Measurements from ENCODE around the gene BAZ1A. TPM values are rescaled to one million over a fixed set of nuclear protein-coding genes. Genes with fewer than 3 reads are reported as not detected.

BAZ1A gene
- polyA plus RNA-seq, 1 donor from 2014 or later, result 18.1 TPM

DNA sequence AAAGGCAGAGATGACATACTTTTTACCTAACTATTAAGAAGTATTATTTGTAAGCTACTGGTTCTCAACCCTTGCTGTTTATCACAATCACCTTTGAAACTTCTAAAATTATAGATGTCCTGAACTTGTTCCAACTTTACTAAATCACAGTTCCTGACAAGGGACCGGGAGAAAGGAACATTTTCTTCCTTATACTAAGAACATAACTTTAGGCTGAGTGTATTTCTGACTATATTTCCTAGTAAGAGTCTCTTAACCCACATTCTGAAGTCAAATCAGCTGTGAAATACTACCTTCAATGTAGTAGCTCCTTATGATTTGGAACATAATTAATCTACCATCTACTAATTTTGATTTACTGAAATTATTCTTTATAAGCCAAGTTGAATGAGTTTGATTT lies 80.2 kb downstream of the BAZ1A start:
- H4K20me1 ChIP-seq (ENCODE audit: insufficient read depth), result no peaks in the 10 kb centered on the region
- no peak for TF ChIP-seq EP300 (conservative IDR thresholded peaks at IDR 0.05; ENCODE audit: poor library complexity, severe bottlenecking)
- H3K4me2 ChIP-seq (ENCODE audit: low read length), result no peak overlapping the region
- no peak overlapping the region for H3K9ac ChIP-seq (ENCODE audit: low read length)
- H3K9me3 ChIP-seq (ENCODE audit: low read length), result no peaks in the 10 kb centered on the region
- no peak overlapping the region for H3K27ac ChIP-seq (ENCODE audit: low read length)
- no peaks in the 10 kb centered on the region for H3K27me3 ChIP-seq (ENCODE audit: insufficient read depth, low read depth, low read length)
- no peaks in the 10 kb centered on the region for H3K9me2 ChIP-seq (ENCODE audit: insufficient read depth, low read length)
- no peaks in the 10 kb centered on the region for H3K79me2 ChIP-seq (replicated peaks; ENCODE audit: insufficient read depth, low read length)
- H2AFZ ChIP-seq (ENCODE audit: low read depth, low read length), result no peak overlapping the region
- H3F3A ChIP-seq (ENCODE audit: insufficient read depth, low read length, poor library complexity, severe bottlenecking), result no peaks in the 10 kb centered on the region
- H3K4me3 ChIP-seq (ENCODE audit: low read length), result no peak overlapping the region
- H3K36me3 ChIP-seq (ENCODE audit: insufficient read depth, low read length), result peaks cover 4% of the 10 kb centered on the region

DNA sequence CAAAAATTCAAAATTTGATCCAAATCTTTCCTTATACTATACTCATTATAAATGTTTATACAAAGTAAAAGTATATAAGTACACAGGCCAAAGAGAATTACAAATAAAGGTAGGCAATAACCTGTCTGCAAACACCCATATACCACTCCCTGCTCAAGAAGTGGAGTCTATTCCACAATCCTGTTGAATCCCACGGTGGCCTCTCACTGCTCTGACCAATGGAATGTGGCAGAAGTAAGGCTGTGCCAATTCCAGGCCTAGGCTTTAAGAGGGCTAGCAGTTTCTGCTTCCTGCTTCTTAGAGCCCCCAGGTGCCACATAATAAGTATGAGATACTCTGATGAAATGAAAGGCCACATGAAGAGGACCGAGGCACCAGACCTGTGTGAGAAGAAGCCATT lies 80.9 kb downstream of the BAZ1A start:
- Histone ChIP-seq H3K9ac (ENCODE audit: low read length) (no peak overlapping the region), H3K36me3 (ENCODE audit: insufficient read depth, low read length) (peaks cover 4% of the 10 kb centered on the region), H3F3A (ENCODE audit: insufficient read depth, low read length, poor library complexity, severe bottlenecking) (no peaks in the 10 kb centered on the region), H3K27ac (ENCODE audit: low read length) (no peak overlapping the region), H3K27me3 (ENCODE audit: insufficient read depth, low read depth, low read length) (no peaks in the 10 kb centered on the region), H3K9me2 (ENCODE audit: insufficient read depth, low read length) (no peaks in the 10 kb centered on the region), H2AFZ (ENCODE audit: low read depth, low read length) (no peak overlapping the region), H3K79me2 (replicated peaks; ENCODE audit: insufficient read depth, low read length) (no peaks in the 10 kb centered on the region), H3K4me3 (ENCODE audit: low read length) (no peak overlapping the region), H3K9me3 (ENCODE audit: low read length) (no peaks in the 10 kb centered on the region), H4K20me1 (ENCODE audit: insufficient read depth) (no peaks in the 10 kb centered on the region), H3K4me2 (ENCODE audit: low read length) (no peak overlapping the region)
- no peak for TF ChIP-seq RAD21 (conservative IDR thresholded peaks at IDR 0.05)
- TF ChIP-seq CTCF (IDR thresholded peaks at IDR 0.05; ENCODE audit: poor library complexity, severe bottlenecking), result no peak
- TF ChIP-seq EZH2 (IDR thresholded peaks at IDR 0.05; ENCODE audit: borderline replicate concordance, insufficient read depth, low read length, poor library complexity, severe bottlenecking), result no peak
- TF ChIP-seq POLR2AphosphoS5 (IDR thresholded peaks at IDR 0.05), result no peak
- TF ChIP-seq REST (IDR thresholded peaks at IDR 0.05; ENCODE audit: borderline replicate concordance), result no peak
- TF ChIP-seq SMC3 (conservative IDR thresholded peaks at IDR 0.05; ENCODE audit: poor library complexity), result no peak
- no peak for TF ChIP-seq EP300 (conservative IDR thresholded peaks at IDR 0.05; ENCODE audit: poor library complexity, severe bottlenecking)
- TF ChIP-seq MXI1 (conservative IDR thresholded peaks at IDR 0.05; ENCODE audit: poor library complexity, severe bottlenecking), result no peak
- no peak for TF ChIP-seq TAF1 (IDR thresholded peaks at IDR 0.05; ENCODE audit: low read depth)

- H3K4me2 ChIP-seq (ENCODE audit: low read length), result no peak overlapping the region
- TF ChIP-seq SMC3 (conservative IDR thresholded peaks at IDR 0.05; ENCODE audit: poor library complexity) (no peak), POLR2AphosphoS5 (IDR thresholded peaks at IDR 0.05) (no peak), MXI1 (conservative IDR thresholded peaks at IDR 0.05; ENCODE audit: poor library complexity, severe bottlenecking) (no peak), RAD21 (conservative IDR thresholded peaks at IDR 0.05) (no peak), EZH2 (IDR thresholded peaks at IDR 0.05; ENCODE audit: borderline replicate concordance, insufficient read depth, low read length, poor library complexity, severe bottlenecking) (no peak), TAF1 (IDR thresholded peaks at IDR 0.05; ENCODE audit: low read depth) (no peak), EP300 (conservative IDR thresholded peaks at IDR 0.05; ENCODE audit: poor library complexity, severe bottlenecking) (no peak), CTCF (IDR thresholded peaks at IDR 0.05; ENCODE audit: poor library complexity, severe bottlenecking) (no peak), REST (IDR thresholded peaks at IDR 0.05; ENCODE audit: borderline replicate concordance) (no peak)
These were observed 82.6 kb downstream of the BAZ1A start for GRCh38 chr14:34792598-34792997.

More at GRCh38 chr14:34792598-34792997, 82.6 kb downstream of the BAZ1A start:
- H4K20me1 ChIP-seq (ENCODE audit: insufficient read depth), result no peaks in the 10 kb centered on the region
- peaks cover 4% of the 10 kb centered on the region for H3K36me3 ChIP-seq (ENCODE audit: insufficient read depth, low read length)
- H3K27me3 ChIP-seq (ENCODE audit: insufficient read depth, low read depth, low read length), result no peaks in the 10 kb centered on the region
- no peaks in the 10 kb centered on the region for H3K79me2 ChIP-seq (replicated peaks; ENCODE audit: insufficient read depth, low read length)
- H3K9me3 ChIP-seq (ENCODE audit: low read length), result no peaks in the 10 kb centered on the region
- no peak overlapping the region for H3K4me3 ChIP-seq (ENCODE audit: low read length)
- H3K9ac ChIP-seq (ENCODE audit: low read length), result no peak overlapping the region
- H3F3A ChIP-seq (ENCODE audit: insufficient read depth, low read length, poor library complexity, severe bottlenecking), result no peaks in the 10 kb centered on the region
- no peak overlapping the region for H2AFZ ChIP-seq (ENCODE audit: low read depth, low read length)
- H3K9me2 ChIP-seq (ENCODE audit: insufficient read depth, low read length), result no peaks in the 10 kb centered on the region
- H3K27ac ChIP-seq (ENCODE audit: low read length), result no peak overlapping the region
